ENCODE measurements around the gene MDC1. TPM values are rescaled to one million over a fixed set of nuclear protein-coding genes. Genes with fewer than 3 reads are reported as not detected.
A peak's percentile ranks its signal among the peaks of the same experiment; 100 is the strongest.

The MDC1 gene
- polyA plus RNA-seq, 3 donors: 0.27 to 4.5 (median 0.34) TPM

GRCh38 chr6:30679765-30680535, 37.1 kb downstream of the MDC1 start:
- no peak for TF ChIP-seq CTCF (IDR thresholded peaks at IDR 0.05)
- no peak for DNase-seq
- Mint-ChIP-seq H3K36me3 (peaks cover 63 to 83% of the 10 kb centered on the region in 2 donors), H3K4me1 (peaks cover 48% of the 10 kb centered on the region), H3K27ac (peak overlapping the region; percentile 67 to 99 (median 79)), H3K4me3 (peak overlapping the region; percentile 70 to 77), H3K27me3 (ENCODE audit: low read depth in 3 of 3) (peaks cover 0 to 3% (median 0%) of the 10 kb centered on the region in 3 donors), H3K9me3 (peaks cover 0 to 2% (median 0%) of the 10 kb centered on the region in 7 donors)
- Histone ChIP-seq H3K36me3 (replicated peaks in 1 of 2; ENCODE audit: control insufficient read depth in 1 of 2, insufficient read depth in 2 of 2, low read length in 2 of 2) (peaks cover 43 to 45% of the 10 kb centered on the region in 2 donors), H3K9me3 (replicated peaks in 1 of 2; ENCODE audit: control insufficient read depth in 1 of 2, insufficient read depth in 1 of 2, low read length in 2 of 2) (no peaks in the 10 kb centered on the region), H3K4me2 (replicated peaks; ENCODE audit: extremely low read depth, low read length, poor library complexity, severe bottlenecking) (peak overlapping the region; percentile 100), H4K20me1 (ENCODE audit: insufficient read depth, low read length) (peaks cover 89% of the 10 kb centered on the region), H3K27ac (ENCODE audit: low read depth in 1 of 2, low read length in 2 of 2) (peak overlapping the region; percentile 36 to 70), H3K27me3 (ENCODE audit: control insufficient read depth in 2 of 2, insufficient read depth in 2 of 2, low read length in 2 of 2) (no peaks in the 10 kb centered on the region), H3K4me3 (replicated peaks in 1 of 3; ENCODE audit: low read depth in 2 of 3, low read length in 3 of 3) (peak overlapping the region in 2 of 3 experiments; percentile 16 to 100), H3K4me1 (ENCODE audit: control insufficient read depth in 1 of 2, insufficient read depth in 2 of 2, low read length in 2 of 2) (peaks cover 41 to 53% of the 10 kb centered on the region in 2 donors), H3K9ac (ENCODE audit: insufficient read depth, low read length, poor library complexity, severe bottlenecking) (no peak overlapping the region), H2AFZ (ENCODE audit: insufficient read depth, low read depth, low read length, poor library complexity, severe bottlenecking) (no peak overlapping the region), H3K79me2 (ENCODE audit: insufficient read depth, low read length) (peaks cover 79% of the 10 kb centered on the region)
- WGBS (ENCODE audit: insufficient coverage): 53% methylated on average over 3 of the region's 7 CpGs
- intact Hi-C loops (cut with micrococcal nuclease): loop anchor here (1.0 to 5.0 kb wide), 3 partner anchors 42 to 197 kb away; partner anchors contain the start of genes MRPS18B (in 1 of the 2) and PPP1R10 (in 1 of the 2)

- H3K9me3 ChIP-seq (replicated peaks in 1 of 2; ENCODE audit: control insufficient read depth in 1 of 2, insufficient read depth in 1 of 2, low read length in 2 of 2): no peaks in the 10 kb centered on the region
- H3K4me3 ChIP-seq (replicated peaks in 1 of 3; ENCODE audit: low read depth in 2 of 3, low read length in 3 of 3): peak overlapping the region in 2 of 3 experiments; percentile 16 to 100
- H3K27me3 ChIP-seq (ENCODE audit: control insufficient read depth in 2 of 2, insufficient read depth in 2 of 2, low read length in 2 of 2): no peaks in the 10 kb centered on the region
- Mint-ChIP-seq H3K9me3 (peaks cover 0 to 2% (median 0%) of the 10 kb centered on the region in 7 donors), H3K36me3 (peaks cover 62 to 79% of the 10 kb centered on the region in 2 donors), H3K4me1 (peaks cover 47% of the 10 kb centered on the region), H3K4me3 (peak overlapping the region; percentile 77 to 87), H3K27me3 (ENCODE audit: low read depth in 3 of 3) (peaks cover 0 to 3% (median 0%) of the 10 kb centered on the region in 3 donors), H3K27ac (peak overlapping the region; percentile 60 to 99 (median 80))
- no peak overlapping the region for H2AFZ ChIP-seq (ENCODE audit: insufficient read depth, low read depth, low read length, poor library complexity, severe bottlenecking)
- WGBS (ENCODE audit: insufficient coverage): 4% methylated on average over 15 of the region's 31 CpGs
- H3K4me2 ChIP-seq (replicated peaks; ENCODE audit: extremely low read depth, low read length, poor library complexity, severe bottlenecking): peak overlapping the region; percentile 100
- H3K79me2 ChIP-seq (ENCODE audit: insufficient read depth, low read length): peaks cover 71% of the 10 kb centered on the region
- TF ChIP-seq CTCF (IDR thresholded peaks at IDR 0.05): peak; percentile 91
- H4K20me1 ChIP-seq (ENCODE audit: insufficient read depth, low read length): peaks cover 82% of the 10 kb centered on the region
- H3K36me3 ChIP-seq (replicated peaks in 1 of 2; ENCODE audit: control insufficient read depth in 1 of 2, insufficient read depth in 2 of 2, low read length in 2 of 2): peaks cover 43 to 45% of the 10 kb centered on the region in 2 donors
- H3K9ac ChIP-seq (ENCODE audit: insufficient read depth, low read length, poor library complexity, severe bottlenecking): peak overlapping the region; percentile 22
- H3K27ac ChIP-seq (ENCODE audit: low read depth in 1 of 2, low read length in 2 of 2): peak overlapping the region; percentile 36 to 70
- H3K4me1 ChIP-seq (ENCODE audit: control insufficient read depth in 1 of 2, insufficient read depth in 2 of 2, low read length in 2 of 2): peaks cover 41 to 51% of the 10 kb centered on the region in 2 donors
- peak; percentile 81 to 88 (median 82) for DNase-seq
- intact Hi-C loops (cut with micrococcal nuclease): loop anchor here (1.0 to 5.0 kb wide), 2 partner anchors 43 to 198 kb away; no protein-coding TSS in a partner anchor
These were observed 37.9 kb downstream of the MDC1 start for GRCh38 chr6:30678964-30679726.
